Heart left ventricle (tissue), 16 donors: ENCODE results near the gene TNK2. TPM values are rescaled to one million over a fixed set of nuclear protein-coding genes. Genes with fewer than 3 reads are reported as not detected.

Source experiments
- ATAC-seq, 4 donors: fragments of 200-7000 bp; cut with Tn5 transposase; one replicate each; pipeline ENCODE4 v1.9.1; 2020 to 2022; ENCODE audit warnings: moderate library complexity in 4 of 4, mild to moderate bottlenecking in 3 of 4, moderate number of reproducible peaks in 1 of 4
- DNase-seq, 5 donors: peaks; one replicate each; pipeline ENCODE4 v3.0.0-alpha.2; 2020
- H3K27ac ChIP-seq, 12 donors: fragments of 200-600 bp; sonication (generic) in 4 of 12; one replicate each; pipeline versions ENCODE4 v1.5.0 to v1.8.0; 2016 to 2022; ENCODE audit warnings: mild to moderate bottlenecking in 2 of 12
- H3K27me3 ChIP-seq, 9 donors: fragments of 200-600 bp; sonication (generic) in 2 of 9; one replicate each; pipeline versions ENCODE4 v1.5.1 to v1.8.0; 2016 to 2022; ENCODE audit warnings: mild to moderate bottlenecking in 3 of 9
- H3K36me3 ChIP-seq, 9 donors: fragments of 200-600 bp; sonication (generic) in 2 of 9; one replicate each; pipeline versions ENCODE4 v1.5.0 to v1.8.0; 2018 to 2022; ENCODE audit warnings: mild to moderate bottlenecking in 2 of 9
- H3K4me1 ChIP-seq, 12 donors: fragments of 200-600 bp; sonication (generic) in 4 of 12; one replicate each; pipeline versions ENCODE4 v1.5.0 to v1.8.0; 2016 to 2022; ENCODE audit warnings: mild to moderate bottlenecking in 3 of 12
- H3K4me3 ChIP-seq, 12 donors: fragments of 200-600 bp; sonication (generic) in 4 of 12; one replicate each; pipeline versions ENCODE4 v1.5.0 to v1.8.0; 2017 to 2022; ENCODE audit warnings: mild to moderate bottlenecking in 9 of 12, moderate library complexity in 4 of 12
- H3K9me3 ChIP-seq, 12 donors: fragments of 200-600 bp; sonication (generic) in 4 of 12; one replicate each; pipeline versions ENCODE4 v1.5.0 to v1.8.0; 2016 to 2022; ENCODE audit warnings: mild to moderate bottlenecking in 1 of 12
- CTCF ChIP-seq, 12 donors: fragments of 200-600 bp; sonication (generic) in 4 of 12; IDR thresholded peaks; one replicate each; pipeline versions ENCODE4 v1.5.0 to v1.8.0; 2018 to 2022; ENCODE audit warnings: antibody characterized with exemption in 12 of 12, mild to moderate bottlenecking in 5 of 12
- POLR2A ChIP-seq, 2 donors: fragments of 450-650 bp; IDR thresholded peaks; one replicate each; pipeline ENCODE4 v1.6.1; 2017; ENCODE audit warnings: antibody characterized with exemption in 2 of 2, mild to moderate bottlenecking in 2 of 2, moderate library complexity in 2 of 2
- WGBS, 4 donors: extraction: QIAGEN DNeasy Blood & Tissue Kit in 2 of 4; methylation state at CpG; one replicate each; pipeline versions ENCODE4 v1.1.5 to v1.1.7; 2013 to 2018; 5-methylcytosine and 5-hydroxymethylcytosine counted together
- intact Hi-C, 10 donors: fragments of 100-400 bp; cut with DNase I; formaldehyde crosslinking; loops; one replicate each; pipeline versions ENCODE4 v1.11.1 to v1.14.2; 2022
- polyA plus RNA-seq, 2 donors: library from polyadenylated mRNA; stranded (reverse); fragments of 200-250 nt; gene quantifications; one replicate each; pipeline ENCODE4 v1.2.3, GENCODE V29; 2013
- total RNA-seq, 9 donors: library from RNA; depleted of rRNA in 2 of 9; stranded (reverse); fragments of >200 nt in 2 of 9; fragmentation: NEBNext Ultra II Directional in 3 of 9; extraction: Animal tissue kit (Norgen Biotek cat#: 25700) in 3 of 9; gene quantifications; one replicate each; pipeline versions ENCODE4 v1.1.0 to v1.2.4, GENCODE V29; 2016 to 2023
- donor health status: ischemic (EF 13 %, LVEDD 7.1; RV severe dilation, severe dysfunction).
- donor health status: healthy with polysubstance abuse.
- donor health status: DM: no; HTN: yes; CAD: no.
- donor health status: DM: no; HTN: no; CAD: no.
- donor health status: ischemic (EF 25% LVEDD 6.9; RV normal size, moderate dysfunction).
- donor health status: ischemic (EF 25% LVEDD 5.7; RV mildly dilated, moderate dysfunction).
- donor health status: healthy.
- donor health status: DM: yes; HTN: yes; CAD: no.
- donor health status: ischemic (EF 35%, LVEDD 5.7; RV mildly dilated, moderate dysfunction).
- donor health status: nonischemic (EF 11% LVEDD 7.7; RV severe dilation, severe dysfunction).
- donor health status: DM: yes; HTN: yes; CAD: no.
- donor health status: PGD.
- donor health status: ischemic (EF 29% LVEDD 5.4; RV normal size, mild dysfunction).
- donor health status: nonischemic (EF 23%, LVEDD 6.1; RV moderate dilation, normal function).

The TNK2 gene
- total and polyA plus RNA-seq, 11 donors = 13.5 to 59.7 (median 28.7) TPM

GRCh38 chr3:195849322-195850074 lies 58.9 kb downstream of the TNK2 start:
- DNase-seq (peak in 1 of 5 donors; percentile 20), ATAC-seq (peak in 1 of 4 donors; percentile 25)
- Histone ChIP-seq H3K4me3 (no peak overlapping the region), H3K27me3 (peaks cover 0 to 4% (median 0%) of the 10 kb centered on the region in 9 donors), H3K27ac (no peak overlapping the region), H3K4me1 (peaks cover 0 to 6% (median 2%) of the 10 kb centered on the region in 12 donors), H3K36me3 (no peaks in the 10 kb centered on the region), H3K9me3 (no peaks in the 10 kb centered on the region)
- intact Hi-C loops = loop anchor here in 3 of 10 donors (2.0 to 10.0 kb wide), 3 partner anchors 68 to 293 kb away; no protein-coding TSS in a partner anchor
- WGBS, 4 donors = 79 to 88% (median 87%) methylated on average over 49 to 53 of the region's 53 CpGs
- TF ChIP-seq POLR2A (IDR thresholded peaks at IDR 0.05) (no peak), CTCF (IDR thresholded peaks at IDR 0.05) (peak in 4 of 12 donors; percentile 13 to 90 (median 62))

- Histone ChIP-seq H3K4me3 (no peak overlapping the region), H3K36me3 (no peaks in the 10 kb centered on the region), H3K27me3 (peaks cover 0 to 4% (median 0%) of the 10 kb centered on the region in 9 donors), H3K4me1 (peaks cover 0 to 6% (median 2%) of the 10 kb centered on the region in 12 donors), H3K9me3 (no peaks in the 10 kb centered on the region), H3K27ac (no peak overlapping the region)
- peak in 1 of 5 donors; percentile 21 for DNase-seq
- WGBS, 4 donors = 69 to 82% (median 77%) methylated on average over 24 of the region's 24 CpGs
- TF ChIP-seq POLR2A (IDR thresholded peaks at IDR 0.05) (no peak), CTCF (IDR thresholded peaks at IDR 0.05) (no peak)
- peak in 1 of 4 donors; percentile 22 for ATAC-seq
- intact Hi-C loops = no loop called here
Measured at GRCh38 chr3:195847055-195847950, 61.0 kb downstream of the TNK2 start.

GRCh38 chr3:195845483-195845882 lies 62.9 kb downstream of the TNK2 start:
- H3K27me3 ChIP-seq = peaks cover 0 to 6% (median 0%) of the 10 kb centered on the region in 9 donors
- H3K9me3 ChIP-seq = no peaks in the 10 kb centered on the region
- ATAC-seq (no peak), DNase-seq (no peak)
- H3K36me3 ChIP-seq = no peaks in the 10 kb centered on the region
- WGBS, 4 donors = 89 to 96% (median 92%) methylated on average over 6 of the region's 6 CpGs
- H3K4me1 ChIP-seq = no peaks in the 10 kb centered on the region
- TF ChIP-seq CTCF (IDR thresholded peaks at IDR 0.05) = no peak
- TF ChIP-seq POLR2A (IDR thresholded peaks at IDR 0.05) = no peak
- no peak overlapping the region for H3K4me3 ChIP-seq
- no peak overlapping the region for H3K27ac ChIP-seq
- intact Hi-C loops = no loop called here
